HG03066 (cell line): ENCODE data around the gene MGAT4C.
"Not testable (repeated sequence)": the region's sequence is repeated elsewhere in the genome, so short reads cannot be mapped to it uniquely, and the experiment has no call there.

ENCODE experiments used
- ATAC-seq: cut with Tn5 transposase; IDR thresholded peaks from one replicate; pipeline ENCODE4 v1.9.1; 2021; ENCODE audit warnings: low read depth; ENCODE audit not compliant: unreplicated experiment

The MGAT4C gene

GRCh38 chr12:86139671-86140070 is 116.5 kb downstream of the MGAT4C start:
- ATAC-seq, result no peak

- ATAC-seq, result no peak
These were observed 117.4 kb downstream of the MGAT4C start for GRCh38 chr12:86138770-86139169.

- ATAC-seq, result no peak
These were observed 118.3 kb downstream of the MGAT4C start for GRCh38 chr12:86137936-86138335.

GRCh38 chr12:86134561-86134960 is 121.6 kb downstream of the MGAT4C start:
- no peak for ATAC-seq

- not testable (repeated sequence) for ATAC-seq
These were observed 129.3 kb downstream of the MGAT4C start for GRCh38 chr12:86126900-86127299.

- no peak for ATAC-seq
These were observed 133.2 kb downstream of the MGAT4C start for GRCh38 chr12:86122846-86123468.

GRCh38 chr12:86118161-86118560 is 138.0 kb downstream of the MGAT4C start:
- ATAC-seq, result no peak

- ATAC-seq, result no peak
These were observed 138.5 kb downstream of the MGAT4C start for GRCh38 chr12:86117711-86118110.

GRCh38 chr12:86104087-86104486 is 152.1 kb downstream of the MGAT4C start:
- no peak for ATAC-seq

GRCh38 chr12:86097161-86097560 is 159.0 kb downstream of the MGAT4C start:
- no peak for ATAC-seq

- no peak for ATAC-seq
These were observed 164.5 kb downstream of the MGAT4C start for GRCh38 chr12:86091681-86092080.

- ATAC-seq, result no peak
These were observed 174.3 kb downstream of the MGAT4C start for GRCh38 chr12:86081843-86082242.

GRCh38 chr12:86059052-86059451 is 197.1 kb downstream of the MGAT4C start:
- ATAC-seq, result not testable (repeated sequence)

- no peak for ATAC-seq
These were observed 198.9 kb downstream of the MGAT4C start for GRCh38 chr12:86057092-86057845.

GRCh38 chr12:86052921-86053320 is 203.3 kb downstream of the MGAT4C start:
- no peak for ATAC-seq

GRCh38 chr12:86050010-86050409 is 206.2 kb downstream of the MGAT4C start:
- no peak for ATAC-seq

- no peak for ATAC-seq
These were observed 211.8 kb downstream of the MGAT4C start for GRCh38 chr12:86044396-86044795.

GRCh38 chr12:86042062-86042461 is 214.1 kb downstream of the MGAT4C start:
- no peak for ATAC-seq

GRCh38 chr12:86018361-86018760 is 237.8 kb downstream of the MGAT4C start:
- no peak for ATAC-seq

- ATAC-seq, result no peak
These were observed 241.2 kb downstream of the MGAT4C start for GRCh38 chr12:86015026-86015425.

GRCh38 chr12:86006727-86007126 is 249.5 kb downstream of the MGAT4C start:
- no peak for ATAC-seq

- ATAC-seq, result no peak
These were observed 258.1 kb downstream of the MGAT4C start for GRCh38 chr12:85998074-85998473.
